Neural cell (in vitro differentiated cells): ENCODE results near the gene GPC5.

ENCODE experiments used
- EP300 ChIP-seq: fragments of 450-650 bp; conservative IDR thresholded peaks from 2 replicates; pipeline ENCODE4 v1.6.1; 2014; ENCODE audit warnings: antibody characterized with exemption, mild to moderate bottlenecking, moderate library complexity; ENCODE audit not compliant: poor library complexity, severe bottlenecking
- EZH2 ChIP-seq: fragments of 200-600, 300-800 bp; shearing (Covaris generic), sonication (generic); IDR thresholded peaks from 2 replicates; pipeline ENCODE4 v1.6.1; 2014; ENCODE audit warnings: antibody characterized with exemption, low read length, borderline replicate concordance, mild to moderate bottlenecking; ENCODE audit not compliant: insufficient read depth, poor library complexity, severe bottlenecking
- MXI1 ChIP-seq: fragments of 450-650 bp; conservative IDR thresholded peaks from 2 replicates; pipeline ENCODE4 v1.6.1; 2014; ENCODE audit warnings: antibody characterized with exemption, mild to moderate bottlenecking; ENCODE audit not compliant: poor library complexity, severe bottlenecking
- POLR2AphosphoS5 ChIP-seq: IDR thresholded peaks from 2 replicates; pipeline ENCODE4 v1.6.1; 2012
- RAD21 ChIP-seq: fragments of 450-650 bp; conservative IDR thresholded peaks from 2 replicates; pipeline ENCODE4 v1.6.1; 2014; ENCODE audit warnings: antibody characterized with exemption, mild to moderate bottlenecking, moderate library complexity
- SMC3 ChIP-seq: fragments of 450-650 bp; conservative IDR thresholded peaks from 2 replicates; pipeline ENCODE4 v1.6.1; 2014; ENCODE audit warnings: antibody characterized with exemption, mild to moderate bottlenecking, moderate library complexity; ENCODE audit not compliant: poor library complexity
- TAF1 ChIP-seq: IDR thresholded peaks from 2 replicates; pipeline ENCODE4 v1.6.1; 2012; ENCODE audit warnings: low read depth
- TF ChIP-seq, protein P1 (sequence below): fragments of 450-650 bp; IDR thresholded peaks from 2 replicates; pipeline ENCODE4 v1.5.1; 2014; ENCODE audit warnings: antibody characterized with exemption, mild to moderate bottlenecking, moderate library complexity; ENCODE audit not compliant: poor library complexity, severe bottlenecking

DNA sequence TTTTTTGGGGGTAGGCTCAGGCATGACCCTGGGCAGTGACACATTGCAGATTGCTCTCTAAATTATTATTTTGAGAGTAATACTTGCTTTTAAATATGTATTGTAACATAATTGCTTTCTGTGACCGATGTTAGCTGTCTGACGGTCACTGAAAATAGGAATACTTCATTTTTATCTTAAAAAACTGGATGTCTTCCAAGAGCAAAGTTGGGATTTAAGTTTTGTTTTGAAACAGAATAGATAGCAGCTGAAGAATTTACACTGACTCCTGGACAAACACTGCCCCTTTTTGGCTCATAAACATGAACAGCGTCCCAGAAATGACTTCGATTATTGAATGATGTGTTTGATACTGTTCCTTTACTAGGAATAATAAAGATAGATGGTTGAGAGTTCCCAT lies 535.9 kb downstream of the GPC5 start:
- TF ChIP-seq, protein P1, sequence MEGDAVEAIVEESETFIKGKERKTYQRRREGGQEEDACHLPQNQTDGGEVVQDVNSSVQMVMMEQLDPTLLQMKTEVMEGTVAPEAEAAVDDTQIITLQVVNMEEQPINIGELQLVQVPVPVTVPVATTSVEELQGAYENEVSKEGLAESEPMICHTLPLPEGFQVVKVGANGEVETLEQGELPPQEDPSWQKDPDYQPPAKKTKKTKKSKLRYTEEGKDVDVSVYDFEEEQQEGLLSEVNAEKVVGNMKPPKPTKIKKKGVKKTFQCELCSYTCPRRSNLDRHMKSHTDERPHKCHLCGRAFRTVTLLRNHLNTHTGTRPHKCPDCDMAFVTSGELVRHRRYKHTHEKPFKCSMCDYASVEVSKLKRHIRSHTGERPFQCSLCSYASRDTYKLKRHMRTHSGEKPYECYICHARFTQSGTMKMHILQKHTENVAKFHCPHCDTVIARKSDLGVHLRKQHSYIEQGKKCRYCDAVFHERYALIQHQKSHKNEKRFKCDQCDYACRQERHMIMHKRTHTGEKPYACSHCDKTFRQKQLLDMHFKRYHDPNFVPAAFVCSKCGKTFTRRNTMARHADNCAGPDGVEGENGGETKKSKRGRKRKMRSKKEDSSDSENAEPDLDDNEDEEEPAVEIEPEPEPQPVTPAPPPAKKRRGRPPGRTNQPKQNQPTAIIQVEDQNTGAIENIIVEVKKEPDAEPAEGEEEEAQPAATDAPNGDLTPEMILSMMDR, result no peak
- TF ChIP-seq RAD21, result no peak
- no peak for TF ChIP-seq POLR2AphosphoS5
- no peak for TF ChIP-seq EP300
- TF ChIP-seq EZH2, result no peak
- no peak for TF ChIP-seq TAF1
- no peak for TF ChIP-seq MXI1
- no peak for TF ChIP-seq SMC3
